SK-N-SH (cell line): ENCODE data around the gene SDSL.

Source experiments
- TF ChIP-seq, protein P1 (sequence below): fragments of 150-350 bp; IDR thresholded peaks from 2 replicates; pipeline ENCODE4 v1.6.1; 2017; ENCODE audit warnings: antibody characterized with exemption, low read length, low read depth, borderline replicate concordance
- TF ChIP-seq, protein P2 (sequence below): fragments of 200-600 bp; sonication (generic); IDR thresholded peaks from 2 replicates; pipeline ENCODE4 v1.6.1; 2017; ENCODE audit warnings: antibody characterized with exemption, mild to moderate bottlenecking, moderate library complexity

DNA sequence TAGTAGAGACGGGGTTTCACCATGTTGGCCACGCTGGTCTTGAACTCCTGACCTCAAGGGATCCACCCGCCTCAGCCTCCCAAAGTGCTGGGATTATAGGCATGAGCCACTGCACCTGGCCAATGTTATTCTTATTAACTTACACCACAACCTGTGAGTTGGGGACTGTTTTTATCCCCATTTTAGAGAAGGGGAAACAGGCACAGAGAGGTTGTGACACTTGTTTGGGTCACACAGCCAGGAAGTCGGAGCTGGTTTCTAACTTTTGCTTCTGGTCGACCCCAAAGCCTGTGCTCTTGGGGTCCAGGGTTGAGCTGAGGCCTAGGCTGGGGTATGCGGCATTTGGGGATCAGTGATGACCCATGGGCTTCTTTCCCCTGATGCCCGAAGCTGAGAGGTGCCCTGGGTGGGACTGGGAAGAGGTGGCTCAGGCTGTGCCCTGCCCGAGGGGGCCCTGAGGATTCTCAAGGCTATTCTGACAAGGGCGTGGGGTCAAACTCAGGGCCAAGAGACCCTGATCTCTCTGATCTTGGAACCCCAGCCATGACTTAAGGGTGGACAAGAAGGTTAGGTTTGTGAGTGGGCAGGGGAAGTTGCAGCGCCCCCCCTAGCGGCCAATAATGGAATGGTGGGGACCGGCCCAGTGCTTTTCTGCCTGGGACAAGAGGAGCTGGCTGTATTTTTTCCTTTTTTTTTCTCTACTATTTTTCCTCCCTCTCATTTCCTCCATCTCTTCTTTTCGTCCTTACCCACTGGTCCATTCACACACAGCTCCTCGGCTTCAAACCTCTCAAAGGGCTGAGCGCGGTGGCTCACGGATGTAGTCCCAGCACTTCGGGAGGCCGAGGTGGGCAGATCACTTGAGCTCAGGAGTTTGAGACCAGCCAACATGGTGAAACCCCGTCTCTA lies 3.0 kb downstream of the SDSL start:
- TF ChIP-seq, protein P1, sequence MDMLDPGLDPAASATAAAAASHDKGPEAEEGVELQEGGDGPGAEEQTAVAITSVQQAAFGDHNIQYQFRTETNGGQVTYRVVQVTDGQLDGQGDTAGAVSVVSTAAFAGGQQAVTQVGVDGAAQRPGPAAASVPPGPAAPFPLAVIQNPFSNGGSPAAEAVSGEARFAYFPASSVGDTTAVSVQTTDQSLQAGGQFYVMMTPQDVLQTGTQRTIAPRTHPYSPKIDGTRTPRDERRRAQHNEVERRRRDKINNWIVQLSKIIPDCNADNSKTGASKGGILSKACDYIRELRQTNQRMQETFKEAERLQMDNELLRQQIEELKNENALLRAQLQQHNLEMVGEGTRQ = no peak
- TF ChIP-seq, protein P2, sequence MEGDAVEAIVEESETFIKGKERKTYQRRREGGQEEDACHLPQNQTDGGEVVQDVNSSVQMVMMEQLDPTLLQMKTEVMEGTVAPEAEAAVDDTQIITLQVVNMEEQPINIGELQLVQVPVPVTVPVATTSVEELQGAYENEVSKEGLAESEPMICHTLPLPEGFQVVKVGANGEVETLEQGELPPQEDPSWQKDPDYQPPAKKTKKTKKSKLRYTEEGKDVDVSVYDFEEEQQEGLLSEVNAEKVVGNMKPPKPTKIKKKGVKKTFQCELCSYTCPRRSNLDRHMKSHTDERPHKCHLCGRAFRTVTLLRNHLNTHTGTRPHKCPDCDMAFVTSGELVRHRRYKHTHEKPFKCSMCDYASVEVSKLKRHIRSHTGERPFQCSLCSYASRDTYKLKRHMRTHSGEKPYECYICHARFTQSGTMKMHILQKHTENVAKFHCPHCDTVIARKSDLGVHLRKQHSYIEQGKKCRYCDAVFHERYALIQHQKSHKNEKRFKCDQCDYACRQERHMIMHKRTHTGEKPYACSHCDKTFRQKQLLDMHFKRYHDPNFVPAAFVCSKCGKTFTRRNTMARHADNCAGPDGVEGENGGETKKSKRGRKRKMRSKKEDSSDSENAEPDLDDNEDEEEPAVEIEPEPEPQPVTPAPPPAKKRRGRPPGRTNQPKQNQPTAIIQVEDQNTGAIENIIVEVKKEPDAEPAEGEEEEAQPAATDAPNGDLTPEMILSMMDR = peak; percentile 94
